ENCODE measurements around the gene TSPAN18. TPM values are rescaled to one million over a fixed set of nuclear protein-coding genes. Genes with fewer than 3 reads are reported as not detected.
A peak's percentile ranks its signal among the peaks of the same experiment; 100 is the strongest.

The TSPAN18 gene
- total RNA-seq, 2 donors from 2014 or later, result 2.0 to 7.7 TPM

DNA sequence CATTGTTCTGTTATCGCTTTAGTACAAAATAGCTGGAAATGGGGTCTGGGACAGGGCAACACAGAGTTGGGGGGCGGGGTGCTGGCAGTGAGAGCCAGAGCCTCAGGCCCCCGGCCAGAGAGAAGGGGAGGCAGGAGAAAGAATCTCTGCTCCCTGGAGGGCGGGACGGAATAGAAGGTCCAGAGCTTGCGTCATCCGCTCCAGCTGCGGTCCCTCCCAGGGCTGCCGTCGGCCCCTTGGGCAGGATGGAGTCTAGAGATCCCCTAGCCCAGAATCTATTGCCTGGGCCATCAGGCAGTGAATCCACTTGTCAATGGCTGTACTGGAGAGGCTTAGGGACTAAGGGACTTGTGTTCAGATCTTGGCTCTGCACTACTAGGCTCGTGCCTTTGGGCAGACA lies 218.9 kb downstream of the TSPAN18 start:
- DNase-seq (ENCODE audit: low spot score), result no peak
- Histone ChIP-seq H3K27me3 (replicated peaks; ENCODE audit: insufficient read depth) (no peaks in the 10 kb centered on the region), H3K9me3 (no peaks in the 10 kb centered on the region), H3K4me3 (no peak overlapping the region), H3K36me3 (no peaks in the 10 kb centered on the region), H3K4me1 (ENCODE audit: control insufficient read depth in 1 of 2, low read depth in 2 of 2) (peaks cover 0 to 12% of the 10 kb centered on the region in 2 donors), H3K27ac (no peak overlapping the region)
- TF ChIP-seq, protein P1, sequence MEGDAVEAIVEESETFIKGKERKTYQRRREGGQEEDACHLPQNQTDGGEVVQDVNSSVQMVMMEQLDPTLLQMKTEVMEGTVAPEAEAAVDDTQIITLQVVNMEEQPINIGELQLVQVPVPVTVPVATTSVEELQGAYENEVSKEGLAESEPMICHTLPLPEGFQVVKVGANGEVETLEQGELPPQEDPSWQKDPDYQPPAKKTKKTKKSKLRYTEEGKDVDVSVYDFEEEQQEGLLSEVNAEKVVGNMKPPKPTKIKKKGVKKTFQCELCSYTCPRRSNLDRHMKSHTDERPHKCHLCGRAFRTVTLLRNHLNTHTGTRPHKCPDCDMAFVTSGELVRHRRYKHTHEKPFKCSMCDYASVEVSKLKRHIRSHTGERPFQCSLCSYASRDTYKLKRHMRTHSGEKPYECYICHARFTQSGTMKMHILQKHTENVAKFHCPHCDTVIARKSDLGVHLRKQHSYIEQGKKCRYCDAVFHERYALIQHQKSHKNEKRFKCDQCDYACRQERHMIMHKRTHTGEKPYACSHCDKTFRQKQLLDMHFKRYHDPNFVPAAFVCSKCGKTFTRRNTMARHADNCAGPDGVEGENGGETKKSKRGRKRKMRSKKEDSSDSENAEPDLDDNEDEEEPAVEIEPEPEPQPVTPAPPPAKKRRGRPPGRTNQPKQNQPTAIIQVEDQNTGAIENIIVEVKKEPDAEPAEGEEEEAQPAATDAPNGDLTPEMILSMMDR (IDR thresholded peaks at IDR 0.05), result no peak
- no peak for ATAC-seq (ENCODE audit: insufficient number of reproducible peaks, low FRiP score, low read depth)

DNA sequence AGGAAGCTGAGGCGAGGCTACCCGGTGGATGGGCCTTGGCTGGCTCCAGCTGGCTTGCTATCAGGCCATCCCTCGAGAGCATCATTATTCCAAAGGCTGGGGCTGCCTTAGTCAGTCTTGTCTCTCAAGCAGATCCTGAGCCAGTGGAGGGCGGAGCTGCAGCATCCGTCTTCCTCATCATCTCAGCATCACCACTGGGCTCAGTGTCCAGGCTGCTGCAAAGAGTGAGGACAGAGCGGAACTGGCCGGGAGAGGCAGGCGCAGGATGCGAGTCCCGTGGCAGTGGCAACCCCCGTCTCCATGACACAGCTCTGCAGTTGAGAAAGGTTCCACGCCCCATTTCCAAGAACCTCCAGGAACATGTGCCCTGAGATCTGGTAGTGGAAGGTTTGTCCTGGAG lies 219.5 kb downstream of the TSPAN18 start:
- Histone ChIP-seq H3K4me1 (ENCODE audit: control insufficient read depth in 1 of 2, low read depth in 2 of 2) (peaks cover 0 to 12% of the 10 kb centered on the region in 2 donors), H3K36me3 (no peaks in the 10 kb centered on the region), H3K4me3 (no peak overlapping the region), H3K27ac (no peak overlapping the region), H3K27me3 (replicated peaks; ENCODE audit: insufficient read depth) (no peaks in the 10 kb centered on the region), H3K9me3 (no peaks in the 10 kb centered on the region)
- DNase-seq (ENCODE audit: low spot score) (peak; percentile 31), ATAC-seq (ENCODE audit: insufficient number of reproducible peaks, low FRiP score, low read depth) (no peak)
- TF ChIP-seq, protein P1 (IDR thresholded peaks at IDR 0.05), result no peak

- H3K27me3 ChIP-seq (replicated peaks; ENCODE audit: insufficient read depth), result no peaks in the 10 kb centered on the region
- no peak overlapping the region for H3K4me3 ChIP-seq
- TF ChIP-seq, protein P1 (IDR thresholded peaks at IDR 0.05), result no peak
- peaks cover 0 to 12% of the 10 kb centered on the region in 2 donors for H3K4me1 ChIP-seq (ENCODE audit: control insufficient read depth in 1 of 2, low read depth in 2 of 2)
- DNase-seq (ENCODE audit: low spot score) (no peak), ATAC-seq (ENCODE audit: insufficient number of reproducible peaks, low FRiP score, low read depth) (no peak)
- no peaks in the 10 kb centered on the region for H3K9me3 ChIP-seq
- no peak overlapping the region for H3K27ac ChIP-seq
- no peaks in the 10 kb centered on the region for H3K36me3 ChIP-seq
These were observed 220.4 kb downstream of the TSPAN18 start for GRCh38 chr11:44947114-44947513.

DNA sequence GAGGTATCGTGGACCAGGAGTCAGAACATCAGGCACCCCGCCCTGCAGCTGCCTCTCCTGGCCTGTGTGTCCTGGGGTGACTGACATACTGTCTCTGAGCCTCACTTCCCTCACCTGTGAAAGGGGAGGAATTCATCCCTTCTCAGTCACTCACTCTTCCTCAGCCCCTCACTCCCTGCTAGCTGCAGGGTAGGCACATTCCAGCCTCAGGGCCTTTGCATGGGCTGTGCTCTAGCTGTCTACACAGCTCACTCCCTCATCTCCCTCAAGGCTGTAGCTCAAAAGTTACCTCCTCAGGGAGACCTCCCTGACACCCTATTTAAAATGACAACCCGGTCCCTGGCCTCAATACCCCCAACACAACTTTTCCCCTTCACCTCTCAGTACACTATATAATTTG lies 221.4 kb downstream of the TSPAN18 start:
- Histone ChIP-seq H3K27ac (no peak overlapping the region), H3K9me3 (no peaks in the 10 kb centered on the region), H3K4me3 (no peak overlapping the region), H3K36me3 (no peaks in the 10 kb centered on the region), H3K27me3 (replicated peaks; ENCODE audit: insufficient read depth) (no peaks in the 10 kb centered on the region), H3K4me1 (ENCODE audit: control insufficient read depth in 1 of 2, low read depth in 2 of 2) (peaks cover 0 to 12% of the 10 kb centered on the region in 2 donors)
- no peak for ATAC-seq (ENCODE audit: insufficient number of reproducible peaks, low FRiP score, low read depth)
- TF ChIP-seq, protein P1 (IDR thresholded peaks at IDR 0.05), result no peak
- DNase-seq (ENCODE audit: low spot score), result no peak

- DNase-seq (ENCODE audit: low spot score) (no peak), ATAC-seq (ENCODE audit: insufficient number of reproducible peaks, low FRiP score, low read depth) (no peak)
- Histone ChIP-seq H3K36me3 (no peaks in the 10 kb centered on the region), H3K4me3 (peak overlapping the region; percentile 98), H3K27ac (peak overlapping the region in 1 of 2 donors; percentile 49), H3K4me1 (ENCODE audit: control insufficient read depth in 1 of 2, low read depth in 2 of 2) (peaks cover 0 to 12% of the 10 kb centered on the region in 2 donors), H3K27me3 (replicated peaks; ENCODE audit: insufficient read depth) (no peaks in the 10 kb centered on the region), H3K9me3 (no peaks in the 10 kb centered on the region)
- TF ChIP-seq, protein P1 (IDR thresholded peaks at IDR 0.05), result no peak
These were observed 222.6 kb downstream of the TSPAN18 start for GRCh38 chr11:44949160-44950030.
